Uterus (tissue), 4 donors: ENCODE measurements around the gene LDLRAD4. TPM values are rescaled to one million over a fixed set of nuclear protein-coding genes. Genes with fewer than 3 reads are reported as not detected.

Experiments
- DNase-seq, 2 donors: peaks; one replicate each; pipeline ENCODE4 v3.0.0-alpha.2; 2019 to 2020
- H3K27ac ChIP-seq, 2 donors: fragments of 200-600 bp; sonication (generic); 1 replicate in 1 of 2; 2 replicates in 1 of 2; pipeline ENCODE4 v1.5.1; 2016 to 2018
- H3K27me3 ChIP-seq, 2 donors: fragments of 200-600 bp; sonication (generic); one replicate each; pipeline ENCODE4 v1.5.1; 2018 to 2019; ENCODE audit warnings: control low read depth in 1 of 2
- H3K36me3 ChIP-seq, 2 donors: fragments of 200-600 bp; sonication (generic); one replicate each; pipeline ENCODE4 v1.5.1; 2019; ENCODE audit warnings: control low read depth in 1 of 2
- H3K4me1 ChIP-seq, 2 donors: fragments of 200-600 bp; sonication (generic); one replicate each; pipeline ENCODE4 v1.5.1; 2018 to 2019; ENCODE audit warnings: control low read depth in 1 of 2
- H3K4me3 ChIP-seq, 2 donors: fragments of 200-600 bp; sonication (generic); 1 replicate in 1 of 2; 2 replicates in 1 of 2; pipeline ENCODE4 v1.5.1; 2018 to 2019; ENCODE audit warnings: mild to moderate bottlenecking in 1 of 2
- H3K9me3 ChIP-seq, 2 donors: fragments of 200-600 bp; sonication (generic); one replicate each; pipeline ENCODE4 v1.5.1; 2019; ENCODE audit warnings: control low read depth in 1 of 2
- POLR2A ChIP-seq, 2 donors: fragments of 450-650 bp; IDR thresholded peaks; one replicate each; pipeline ENCODE4 v1.6.1; 2016; ENCODE audit warnings: antibody characterized with exemption in 2 of 2, mild to moderate bottlenecking in 1 of 2, moderate library complexity in 1 of 2
- intact Hi-C: fragments of 100-400 bp; cut with DNase I; formaldehyde crosslinking; loops from one replicate; pipeline ENCODE4 v1.15.1; 2023; ENCODE audit warnings: low total_unique reads
- total RNA-seq, 4 donors: library from RNA; depleted of rRNA in 3 of 4; stranded (reverse); fragments of >200 nt in 3 of 4; gene quantifications; one replicate each; pipeline versions ENCODE4 v1.1.0 to v1.2.4, GENCODE V29; 2014 to 2023
- TF ChIP-seq, protein P1 (sequence below), 4 experiments: fragments of 200-600 bp in 2 of 4; fragments of 450-650 bp in 2 of 4; sonication (generic) in 2 of 4; IDR thresholded peaks; one replicate each; pipeline ENCODE4 v1.5.1; 2016 to 2019; ENCODE audit warnings: antibody characterized with exemption in 4 of 4, mild to moderate bottlenecking in 2 of 4, moderate library complexity in 1 of 4
- donor health status: DM: yes; HTN: yes; CAD: no.

The LDLRAD4 gene
- total RNA-seq, 4 donors from 2014 or later: 23.8 to 82.2 (median 39.3) TPM

DNA sequence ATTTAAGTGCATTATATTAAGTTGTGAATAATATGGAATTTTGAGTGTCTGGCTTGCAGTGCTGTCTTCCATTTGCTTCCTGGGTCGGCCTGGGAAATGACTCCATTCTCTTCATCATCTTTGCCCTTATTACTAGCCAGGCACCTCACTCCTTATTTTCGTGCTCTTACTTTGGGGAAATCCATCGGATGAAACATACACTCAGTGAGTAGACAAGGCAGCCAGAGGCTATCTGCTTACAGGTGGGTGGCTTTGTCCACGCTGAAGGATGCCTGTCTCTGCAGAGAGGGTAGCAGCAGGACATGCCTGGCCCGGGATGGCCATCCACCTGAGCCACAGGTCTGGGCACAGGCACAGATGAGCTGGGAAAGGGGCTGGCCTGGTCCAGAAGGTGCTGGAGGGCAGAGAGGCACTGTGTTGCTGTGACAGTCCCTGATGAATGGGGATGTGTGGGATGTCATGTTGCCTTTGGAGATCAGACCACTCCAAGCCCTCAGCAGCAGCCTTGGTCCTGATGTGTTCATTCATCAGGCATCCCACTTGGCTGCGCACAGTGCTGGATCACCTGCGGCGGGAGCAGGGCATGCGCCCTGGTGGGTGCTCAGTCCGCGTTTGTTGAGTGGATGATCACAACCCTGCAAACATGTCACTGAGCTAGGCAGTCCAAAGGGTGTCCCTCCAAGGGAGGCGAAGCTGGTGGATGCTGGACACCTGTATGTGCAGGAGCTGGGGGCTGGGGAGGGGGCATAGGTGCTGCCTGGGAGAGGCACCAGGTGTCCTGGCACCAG is 236.0 kb downstream of the LDLRAD4 start:
- Histone ChIP-seq H3K4me3 (no peak overlapping the region), H3K27ac (no peak overlapping the region), H3K36me3 (no peaks in the 10 kb centered on the region), H3K4me1 (no peaks in the 10 kb centered on the region), H3K9me3 (no peaks in the 10 kb centered on the region), H3K27me3 (no peaks in the 10 kb centered on the region)
- TF ChIP-seq, protein P1, sequence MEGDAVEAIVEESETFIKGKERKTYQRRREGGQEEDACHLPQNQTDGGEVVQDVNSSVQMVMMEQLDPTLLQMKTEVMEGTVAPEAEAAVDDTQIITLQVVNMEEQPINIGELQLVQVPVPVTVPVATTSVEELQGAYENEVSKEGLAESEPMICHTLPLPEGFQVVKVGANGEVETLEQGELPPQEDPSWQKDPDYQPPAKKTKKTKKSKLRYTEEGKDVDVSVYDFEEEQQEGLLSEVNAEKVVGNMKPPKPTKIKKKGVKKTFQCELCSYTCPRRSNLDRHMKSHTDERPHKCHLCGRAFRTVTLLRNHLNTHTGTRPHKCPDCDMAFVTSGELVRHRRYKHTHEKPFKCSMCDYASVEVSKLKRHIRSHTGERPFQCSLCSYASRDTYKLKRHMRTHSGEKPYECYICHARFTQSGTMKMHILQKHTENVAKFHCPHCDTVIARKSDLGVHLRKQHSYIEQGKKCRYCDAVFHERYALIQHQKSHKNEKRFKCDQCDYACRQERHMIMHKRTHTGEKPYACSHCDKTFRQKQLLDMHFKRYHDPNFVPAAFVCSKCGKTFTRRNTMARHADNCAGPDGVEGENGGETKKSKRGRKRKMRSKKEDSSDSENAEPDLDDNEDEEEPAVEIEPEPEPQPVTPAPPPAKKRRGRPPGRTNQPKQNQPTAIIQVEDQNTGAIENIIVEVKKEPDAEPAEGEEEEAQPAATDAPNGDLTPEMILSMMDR (IDR thresholded peaks at IDR 0.05): no peak
- TF ChIP-seq POLR2A (IDR thresholded peaks at IDR 0.05): no peak
- intact Hi-C loops: no loop called here
- no peak for DNase-seq

DNA sequence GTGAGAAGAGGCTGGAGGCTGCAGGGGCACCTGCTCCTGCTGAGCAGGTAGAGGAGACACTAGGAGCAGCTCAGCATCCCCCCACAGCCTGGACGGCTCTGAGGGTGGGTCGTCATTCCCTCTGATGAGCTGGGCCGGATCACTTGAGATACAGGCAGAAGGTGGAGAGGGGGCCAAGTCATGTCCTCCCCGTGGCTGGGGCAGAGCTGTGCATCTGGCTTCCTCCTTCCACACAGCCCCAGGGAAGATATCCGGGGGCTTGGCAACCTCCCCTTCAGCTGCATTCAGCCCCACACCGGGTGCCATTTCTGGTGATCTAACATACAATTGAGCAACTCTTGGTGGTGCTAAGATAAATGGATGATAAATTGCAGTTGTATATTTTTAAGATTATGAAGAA is 236.9 kb downstream of the LDLRAD4 start:
- Histone ChIP-seq H3K27me3 (no peaks in the 10 kb centered on the region), H3K9me3 (no peaks in the 10 kb centered on the region), H3K27ac (no peak overlapping the region), H3K36me3 (no peaks in the 10 kb centered on the region), H3K4me1 (no peaks in the 10 kb centered on the region), H3K4me3 (no peak overlapping the region)
- no peak for DNase-seq
- intact Hi-C loops: no loop called here
- TF ChIP-seq, protein P1 (IDR thresholded peaks at IDR 0.05): no peak
- no peak for TF ChIP-seq POLR2A (IDR thresholded peaks at IDR 0.05)

DNA sequence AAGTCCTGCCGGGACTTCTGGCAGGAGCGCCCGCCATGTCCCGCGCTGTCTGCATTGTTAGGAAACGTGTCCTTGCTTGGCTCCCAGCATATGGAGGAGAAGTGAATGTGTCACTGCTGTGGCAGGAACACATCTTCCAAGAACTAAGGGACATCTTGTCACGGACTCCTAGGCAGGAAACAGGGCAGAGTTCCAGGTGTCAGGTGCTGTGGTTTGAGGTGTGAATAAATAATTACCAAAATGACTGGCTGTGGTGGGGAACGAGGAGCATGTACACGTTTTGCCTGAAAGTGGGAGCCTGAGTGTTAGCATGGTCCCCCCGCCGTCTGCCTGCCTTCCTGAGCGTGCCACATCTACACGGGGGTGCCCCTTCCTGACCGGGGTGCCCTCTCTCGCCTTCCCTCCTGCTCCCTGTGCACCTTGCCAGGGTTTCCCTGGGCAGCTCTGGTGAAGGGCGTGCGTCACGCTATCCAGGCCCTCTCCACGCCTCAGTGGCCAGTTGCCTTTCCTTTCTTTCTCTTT is 237.5 kb downstream of the LDLRAD4 start:
- no peak overlapping the region for H3K27ac ChIP-seq
- TF ChIP-seq, protein P1 (IDR thresholded peaks at IDR 0.05): no peak
- no peak for TF ChIP-seq POLR2A (IDR thresholded peaks at IDR 0.05)
- H3K4me1 ChIP-seq: no peaks in the 10 kb centered on the region
- H3K4me3 ChIP-seq: no peak overlapping the region
- intact Hi-C loops: no loop called here
- no peak for DNase-seq
- no peaks in the 10 kb centered on the region for H3K27me3 ChIP-seq
- no peaks in the 10 kb centered on the region for H3K9me3 ChIP-seq
- H3K36me3 ChIP-seq: no peaks in the 10 kb centered on the region

DNA sequence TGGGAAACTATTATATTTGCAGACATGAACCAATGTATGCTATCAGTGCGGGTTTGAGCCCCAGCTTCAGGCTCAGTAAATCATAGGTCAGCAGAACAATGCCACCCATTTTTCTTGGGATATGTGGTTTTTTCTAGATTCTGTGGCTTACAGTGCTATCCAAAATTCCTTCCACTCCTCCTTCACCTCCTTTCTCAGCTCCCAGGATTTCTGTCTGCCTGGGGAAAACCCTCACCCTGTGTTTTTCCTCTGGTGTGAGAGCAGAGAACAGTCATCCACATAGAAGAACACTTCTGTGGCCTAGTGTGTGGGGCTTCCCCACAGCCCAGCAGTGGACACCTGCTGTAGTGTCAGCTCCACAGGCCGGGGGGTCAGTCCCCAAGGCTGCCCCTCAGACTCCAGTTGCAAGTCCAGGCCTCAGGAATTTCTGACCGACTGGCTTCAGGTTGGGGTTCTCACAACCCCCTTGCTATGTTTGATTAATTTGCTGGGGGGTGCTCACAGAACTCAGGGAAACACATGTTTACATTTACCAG is 238.2 kb downstream of the LDLRAD4 start:
- intact Hi-C loops: no loop called here
- no peak for TF ChIP-seq POLR2A (IDR thresholded peaks at IDR 0.05)
- TF ChIP-seq, protein P1 (IDR thresholded peaks at IDR 0.05): no peak
- H3K36me3 ChIP-seq: no peaks in the 10 kb centered on the region
- H3K4me3 ChIP-seq: no peak overlapping the region
- no peaks in the 10 kb centered on the region for H3K9me3 ChIP-seq
- H3K27me3 ChIP-seq: no peaks in the 10 kb centered on the region
- no peak overlapping the region for H3K27ac ChIP-seq
- no peak for DNase-seq
- H3K4me1 ChIP-seq: no peaks in the 10 kb centered on the region

DNA sequence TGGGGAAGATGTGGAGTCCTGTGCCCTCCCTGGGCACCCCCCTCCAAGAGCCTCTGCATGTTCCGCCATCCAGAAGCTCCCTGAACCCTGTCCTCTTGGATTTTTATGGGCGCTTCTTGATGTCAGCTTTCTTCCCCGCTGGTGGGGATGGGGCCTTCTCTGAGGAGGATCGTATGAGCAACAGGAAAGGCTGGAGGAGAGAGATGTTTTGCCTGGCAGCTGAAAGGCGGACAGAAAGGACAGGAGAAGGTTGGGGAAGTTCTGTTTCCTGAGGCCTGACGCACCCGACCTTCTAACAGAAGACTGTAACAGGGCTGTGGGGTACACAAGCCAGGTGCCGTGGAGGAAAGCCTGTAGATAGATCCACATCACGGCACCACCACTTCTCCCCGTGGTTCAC is 238.8 kb downstream of the LDLRAD4 start:
- no peak for DNase-seq
- Histone ChIP-seq H3K27ac (no peak overlapping the region), H3K27me3 (no peaks in the 10 kb centered on the region), H3K4me3 (no peak overlapping the region), H3K9me3 (no peaks in the 10 kb centered on the region), H3K4me1 (no peaks in the 10 kb centered on the region), H3K36me3 (no peaks in the 10 kb centered on the region)
- TF ChIP-seq, protein P1 (IDR thresholded peaks at IDR 0.05): no peak
- no peak for TF ChIP-seq POLR2A (IDR thresholded peaks at IDR 0.05)
- intact Hi-C loops: no loop called here
